NCI-H524 (cell line): Measurements from ENCODE around the gene GPC2.

Experiments used
- DNase-seq, 2 experiments: peaks; one replicate each; lab custom pipeline; 2025; lab: John Stamatoyannopoulos, UW

Gene GPC2

DNA sequence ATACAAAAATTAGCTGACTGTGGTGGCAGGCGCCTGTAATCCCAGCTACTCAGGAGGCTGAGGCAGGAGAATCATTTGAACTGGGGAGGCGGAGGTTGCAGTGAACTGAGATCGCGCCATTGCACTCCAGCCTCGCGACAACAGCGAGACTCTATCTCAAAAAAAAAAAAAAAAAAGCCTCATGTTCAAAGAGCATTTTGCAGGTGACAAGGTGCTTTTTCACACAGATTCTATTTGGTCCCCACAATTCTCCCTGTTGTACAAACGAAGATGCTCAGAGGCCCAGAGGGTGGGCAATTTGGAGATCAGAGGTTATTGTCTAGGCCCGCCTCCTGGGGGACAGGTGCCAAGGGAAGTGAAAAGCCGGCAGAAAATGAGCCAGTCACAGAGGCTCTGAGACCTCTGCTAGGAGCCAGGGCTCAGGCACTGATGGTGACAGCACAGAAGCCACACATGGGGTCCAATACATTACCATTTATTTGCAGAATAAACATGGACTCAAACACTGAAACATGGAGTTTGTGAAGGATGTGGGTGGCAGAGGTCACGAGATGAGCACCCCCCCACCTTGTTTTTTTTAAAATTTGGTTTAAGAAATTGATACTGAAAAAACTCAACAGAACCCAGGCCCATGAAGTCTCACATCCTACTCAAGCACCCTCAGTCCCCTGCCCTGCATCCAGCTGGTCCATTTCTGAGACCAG is 7.9 kb downstream of the GPC2 start:
- DNase-seq: no peak

DNA sequence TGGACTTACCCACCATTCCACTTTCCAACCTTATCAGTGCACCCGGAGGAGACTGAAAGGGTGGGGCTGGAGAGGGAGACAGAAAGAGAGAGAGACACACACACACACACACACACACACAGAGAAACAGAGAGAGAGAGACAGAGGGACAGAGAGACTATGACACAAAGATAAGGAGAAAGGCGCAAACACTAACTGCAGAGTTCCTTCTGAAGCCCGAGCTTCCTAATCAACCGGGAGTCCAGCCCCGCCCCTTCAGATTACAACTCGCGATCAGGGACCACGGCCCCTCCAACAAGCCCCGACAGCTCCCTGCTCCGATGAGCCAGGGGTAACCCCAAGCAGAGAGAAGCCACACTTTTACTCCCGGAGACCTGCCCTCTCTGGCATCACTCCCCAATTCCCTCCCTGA is 9.3 kb downstream of the GPC2 start:
- peak in 1 of 2 experiments; percentile 17 for DNase-seq

DNA sequence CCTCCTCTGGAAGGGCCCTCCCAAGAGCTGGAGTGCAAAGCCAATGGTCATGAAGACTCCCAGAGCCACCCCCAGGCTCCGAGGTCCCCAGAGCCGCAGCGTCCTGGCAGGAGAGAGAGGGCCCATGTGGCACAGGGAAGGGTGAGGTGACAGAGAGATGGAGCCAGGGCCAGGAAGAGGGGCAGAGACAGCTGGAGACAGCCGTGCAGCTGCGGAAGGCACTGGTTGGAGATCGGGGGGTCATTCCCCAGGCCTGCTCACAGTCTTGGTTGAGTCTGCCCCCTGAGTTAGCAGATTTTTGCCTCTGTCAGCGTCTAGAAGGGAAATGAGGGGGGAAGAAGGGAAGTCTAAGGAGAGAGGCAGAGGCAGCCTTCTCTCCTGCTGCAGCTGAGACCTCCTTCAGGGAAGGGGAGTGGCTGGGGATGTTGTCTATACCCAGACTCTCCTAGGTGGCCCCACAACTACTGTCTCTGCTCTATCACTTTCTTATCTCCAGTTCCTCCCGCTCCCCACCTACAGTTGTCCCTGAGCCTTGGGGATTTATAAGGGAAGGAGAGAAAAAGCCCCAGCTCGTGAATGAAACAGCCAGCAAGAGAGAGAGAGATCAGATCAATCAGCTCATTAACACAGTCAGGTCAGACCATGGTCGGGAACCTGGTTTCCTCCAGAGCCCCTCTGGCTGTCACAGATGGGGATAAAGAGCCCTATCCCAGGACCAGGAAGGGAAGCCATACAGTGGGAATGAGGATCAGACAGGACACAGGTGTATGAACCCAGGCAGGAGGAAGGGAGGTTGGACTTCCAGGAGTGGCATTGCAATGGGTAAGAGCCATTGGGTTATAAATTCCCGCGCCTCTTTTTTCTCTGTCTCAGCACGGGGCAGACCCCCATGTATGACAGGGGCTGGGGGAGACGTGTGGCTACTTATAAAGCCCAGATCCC is 9.9 kb downstream of the GPC2 start:
- DNase-seq: no peak

DNA sequence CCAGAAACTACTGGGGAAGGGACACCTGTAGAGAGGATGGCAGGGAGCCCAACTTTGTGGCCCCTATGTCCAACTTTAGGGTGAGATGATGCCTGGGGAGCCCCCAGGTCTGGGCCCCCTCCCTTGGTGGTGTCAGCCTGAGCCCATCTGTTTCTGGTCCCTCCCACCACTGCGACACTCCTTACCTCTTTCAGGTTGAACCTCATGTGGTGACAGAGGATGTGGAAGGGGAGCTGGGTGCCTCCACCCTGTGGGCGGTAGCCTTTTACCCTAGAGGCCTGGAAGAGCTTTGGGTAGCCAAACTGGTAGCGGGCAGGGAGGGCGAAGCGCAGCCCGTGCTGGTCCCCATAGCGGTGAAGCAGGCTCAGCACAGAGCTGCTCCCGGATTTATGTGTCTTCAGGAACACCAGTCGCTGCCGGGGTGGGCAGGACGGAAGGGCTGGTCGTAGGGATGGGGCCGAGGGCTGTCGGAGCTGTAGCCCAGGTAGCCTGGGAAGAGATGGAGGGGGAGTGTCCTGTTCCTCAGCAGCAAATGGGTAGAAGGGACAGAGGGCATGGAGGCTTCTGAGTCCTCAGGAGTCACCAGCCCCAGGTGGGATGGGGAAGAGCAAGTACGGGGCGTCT is 10.8 kb downstream of the GPC2 start:
- no peak for DNase-seq

DNA sequence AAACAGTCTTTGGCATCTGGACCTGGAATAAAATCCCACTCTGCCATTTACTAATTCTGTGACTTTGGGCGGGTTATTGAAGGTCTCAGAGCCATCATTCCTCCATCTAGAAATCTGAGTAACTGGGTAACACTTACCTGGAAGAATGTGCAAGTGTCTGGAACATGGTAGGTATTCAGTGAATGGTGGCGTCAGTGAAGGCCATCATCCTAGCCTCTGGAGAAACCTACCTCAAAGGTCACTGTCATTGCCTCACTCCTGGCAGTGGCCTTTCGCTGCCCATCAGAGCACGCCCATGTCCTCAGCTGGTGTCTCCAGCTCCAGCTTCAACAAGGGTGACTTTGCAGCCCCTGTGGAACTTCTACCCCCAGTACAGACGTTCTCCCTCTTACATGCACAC is 13.3 kb downstream of the GPC2 start:
- DNase-seq: no peak

DNA sequence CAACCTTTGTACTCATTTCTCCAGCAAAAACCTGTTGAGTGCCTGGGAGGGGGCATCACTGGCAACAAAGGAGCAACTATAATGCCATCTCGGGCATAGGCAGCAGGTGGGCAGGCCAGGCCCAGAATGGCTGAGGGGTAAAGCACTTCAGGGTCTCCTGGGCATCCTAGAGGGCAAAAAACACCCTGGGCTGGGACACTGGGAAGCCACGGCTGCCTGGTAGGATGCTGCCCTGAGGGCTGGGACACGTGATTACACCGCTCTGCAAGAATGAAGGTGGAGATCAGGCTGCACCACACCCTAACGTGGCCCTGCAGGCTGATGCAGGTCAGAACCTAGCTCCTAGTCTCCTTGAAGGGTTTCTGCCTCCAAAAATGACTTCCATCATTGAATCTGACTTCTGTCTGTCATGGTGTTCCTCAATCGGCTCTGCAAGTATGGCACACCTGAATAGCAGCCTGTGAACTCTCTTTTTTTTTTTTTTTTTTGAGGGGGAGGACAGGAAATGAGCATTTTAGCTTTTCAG is 14.1 kb downstream of the GPC2 start:
- no peak for DNase-seq

DNA sequence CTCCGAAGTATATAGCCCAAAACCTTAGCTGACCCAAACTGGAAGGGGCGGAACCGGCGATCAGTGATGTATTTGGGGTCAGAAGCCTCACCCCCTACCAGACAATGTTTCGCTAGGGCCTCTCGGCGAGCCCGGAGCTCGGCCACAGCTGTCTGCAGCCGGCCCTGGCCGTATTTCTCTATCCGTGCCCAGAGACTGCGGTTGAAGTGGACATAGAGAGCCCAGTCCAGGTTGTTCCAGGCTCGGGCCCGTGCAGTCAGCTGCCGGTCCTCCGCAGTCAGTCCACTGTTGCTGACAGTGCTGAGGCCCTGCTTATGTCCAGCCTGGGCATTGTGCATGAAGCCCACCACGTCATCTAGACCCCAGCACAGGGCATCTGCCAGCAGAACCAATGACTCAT is 17.1 kb downstream of the GPC2 start:
- DNase-seq: no peak

DNA sequence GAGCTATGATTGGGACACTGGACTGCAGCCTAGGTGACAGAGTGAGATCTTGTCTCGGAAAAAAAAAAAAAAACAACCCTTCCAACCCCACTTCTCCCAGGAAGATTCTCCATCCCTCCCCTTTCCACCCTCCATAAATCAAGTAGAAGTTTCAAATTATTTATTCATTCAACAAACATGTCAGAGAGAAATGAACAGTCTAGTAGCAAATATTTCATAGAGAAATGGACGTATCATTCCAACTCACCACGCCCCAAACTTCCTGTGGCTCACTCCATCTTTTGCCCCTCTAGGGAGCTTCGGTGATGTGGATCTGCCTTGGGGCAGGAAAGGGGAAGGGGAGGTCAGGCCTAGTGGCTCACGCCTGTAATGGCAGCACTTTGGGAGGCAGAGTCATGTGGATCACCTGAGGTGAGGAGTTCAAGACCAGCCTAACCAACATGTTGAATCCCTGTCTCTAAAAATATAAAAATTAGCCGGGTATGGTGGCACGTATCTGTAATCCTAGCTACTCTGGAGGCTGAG is 18.0 kb downstream of the GPC2 start:
- no peak for DNase-seq

DNA sequence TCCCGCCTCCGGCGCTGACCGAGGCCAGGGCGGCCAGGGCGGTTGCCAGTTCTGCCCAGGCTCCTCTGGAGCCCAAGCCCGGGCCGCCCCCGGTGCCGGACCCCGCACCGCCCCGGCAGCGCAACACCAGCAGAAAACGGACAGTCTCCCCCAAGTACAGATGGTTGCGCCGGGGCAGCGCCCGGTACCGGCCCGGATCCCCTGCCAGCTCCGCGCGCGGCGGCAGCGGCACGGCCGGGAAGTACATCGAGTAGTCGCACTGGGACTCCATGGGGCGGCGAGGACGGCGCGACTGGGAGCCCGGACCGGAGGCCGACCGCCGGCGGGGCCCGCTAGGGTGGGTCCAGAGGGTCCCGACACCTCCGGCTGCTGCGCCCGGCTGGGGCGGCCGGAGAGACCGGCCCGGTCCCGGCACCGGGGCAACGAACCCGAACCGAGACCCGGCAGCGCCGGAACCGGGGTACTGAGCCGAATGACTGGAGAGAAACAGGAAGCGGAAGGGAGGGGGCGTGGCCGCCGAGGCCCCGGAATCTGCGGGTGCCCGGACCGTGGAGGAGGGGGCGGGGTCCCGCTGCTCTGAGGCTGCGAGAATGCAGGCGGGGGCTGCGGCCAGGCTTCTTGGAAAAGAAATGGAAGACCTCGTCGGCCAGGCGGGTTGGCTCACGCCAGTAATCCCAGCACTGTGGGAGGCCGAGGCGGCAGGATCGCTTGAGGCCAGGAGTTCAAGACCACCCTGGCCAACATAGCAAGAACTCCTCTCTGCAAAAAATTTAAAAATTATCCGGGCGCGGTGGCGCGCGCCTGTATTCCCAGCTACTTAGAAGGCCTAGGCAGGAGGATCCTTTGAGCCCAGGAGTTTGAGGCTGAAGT is 18.7 kb downstream of the GPC2 start, which contains the start of gene TRAPPC14:
TSS of gene TRAPPC14 (minus strand) at position 495 of the 870 bp plus-strand sequence. CDS start at position 271, 224 bp downstream.
- DNase-seq: peak; percentile 58 to 77

DNA sequence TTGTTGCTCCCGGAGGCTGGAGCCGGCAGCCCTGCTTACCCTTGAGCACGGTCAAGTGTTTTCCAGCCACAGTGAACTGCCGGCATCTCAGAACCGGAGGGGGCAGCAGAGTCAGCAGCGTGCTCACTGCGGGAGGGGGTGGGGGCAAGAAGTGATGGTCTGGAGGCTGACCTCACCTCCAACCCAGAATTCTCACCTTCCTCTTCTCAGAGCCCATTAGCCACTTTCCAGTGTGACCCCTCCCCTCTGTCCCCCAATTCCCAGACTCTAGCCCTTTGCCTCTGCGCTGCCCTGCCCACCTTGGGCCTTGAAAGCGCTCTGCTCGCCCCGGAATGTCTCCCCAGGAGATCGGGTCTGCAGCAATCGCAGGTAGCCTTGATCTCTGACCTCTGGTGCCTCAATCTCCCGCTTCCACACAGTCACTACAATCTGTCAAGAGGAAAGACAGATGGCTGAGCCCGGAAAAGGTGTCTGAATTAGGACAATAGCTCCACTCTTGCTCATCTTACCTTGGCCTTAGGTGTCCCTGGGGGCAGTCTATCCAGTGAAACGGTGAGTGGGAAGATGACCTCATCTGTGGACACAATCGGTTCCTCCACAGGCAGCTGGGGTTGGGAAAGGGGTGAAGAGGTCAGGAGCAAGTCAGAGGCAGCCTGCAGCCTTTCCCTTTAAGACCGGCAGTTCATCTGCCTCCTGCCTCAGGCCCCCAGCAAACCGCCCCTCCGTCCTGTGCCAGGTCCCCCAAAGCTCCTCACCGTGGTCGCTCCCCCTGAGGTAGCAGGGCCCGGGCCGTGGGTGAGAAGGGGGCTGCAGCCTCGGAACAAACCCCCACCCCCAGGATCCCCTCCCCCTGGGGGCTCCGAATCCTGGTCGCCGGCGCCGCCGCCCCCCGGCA is 19.6 kb downstream of the GPC2 start:
- DNase-seq: no peak

DNA sequence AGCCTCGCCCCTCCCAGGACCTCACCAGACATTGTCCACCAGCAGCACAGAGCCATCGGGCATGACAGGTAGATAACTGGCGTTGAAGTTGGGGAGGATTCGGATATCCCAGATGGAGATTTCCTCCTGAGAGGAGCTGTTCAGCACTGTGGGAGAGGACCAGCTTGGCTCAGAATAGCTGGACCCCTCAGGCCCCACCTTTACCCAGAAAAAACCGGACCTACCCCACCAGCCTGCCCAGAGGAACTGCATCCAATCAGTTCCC is 20.2 kb downstream of the GPC2 start:
- DNase-seq: no peak

- no peak for DNase-seq
Observed at GRCh38 chr7:100156331-100157068, 20.7 kb downstream of the GPC2 start.

GRCh38 chr7:100155553-100156317 is 21.4 kb downstream of the GPC2 start:
- DNase-seq: no peak

- DNase-seq: no peak
Observed at GRCh38 chr7:100154651-100155491, 22.3 kb downstream of the GPC2 start.

GRCh38 chr7:100153708-100154535 is 23.3 kb downstream of the GPC2 start:
- no peak for DNase-seq

DNA sequence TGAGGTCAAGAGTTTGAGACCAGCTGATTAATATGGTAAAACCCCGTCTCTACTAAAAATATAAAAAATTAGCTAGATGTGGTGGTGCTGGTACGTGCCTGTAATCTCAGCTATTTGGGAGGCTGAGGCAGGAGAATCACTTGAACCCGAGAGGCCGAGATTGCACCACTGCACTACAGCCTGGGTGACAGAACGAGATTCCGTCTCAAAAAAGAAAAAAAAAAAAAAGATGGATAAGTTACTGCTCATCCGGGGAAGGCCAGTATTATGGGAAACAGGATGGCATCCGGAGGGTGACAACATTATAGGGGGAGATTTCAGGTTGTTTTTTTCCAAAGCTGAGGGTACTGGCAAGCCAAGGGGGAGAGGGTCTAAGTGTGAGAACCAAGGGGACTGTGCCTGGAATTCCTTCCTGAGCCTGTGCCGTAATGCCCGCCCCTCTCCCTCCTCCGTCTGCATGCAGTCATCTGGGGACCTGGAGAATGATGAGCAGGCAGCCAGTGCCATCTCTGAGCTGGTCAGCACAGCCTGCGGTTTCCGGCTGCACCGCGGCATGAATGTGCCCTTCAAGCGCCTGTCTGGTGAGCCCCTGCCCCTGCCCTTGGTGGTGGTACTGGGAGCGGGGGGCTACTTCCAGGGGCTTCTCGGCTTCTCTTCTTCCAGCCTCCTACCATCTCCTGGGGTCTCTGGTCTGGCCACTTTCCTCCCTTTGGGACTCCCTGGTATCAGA is 24.1 kb downstream of the GPC2 start:
- no peak for DNase-seq
